K562 treated with DMSO at 1 percent for 24 hours (cell line): ENCODE data around the gene MTSS2. TPM values are rescaled to one million over a fixed set of nuclear protein-coding genes. Genes with fewer than 3 reads are reported as not detected.

Experiments
- total RNA-seq: library from RNA; unstranded; fragments of 300-600 nt; gene quantifications from 2 replicates; pipeline ENCODE4 v1.2.3, GENCODE V29; 2022; ENCODE audit warnings: low read depth; ENCODE audit not compliant: insufficient read depth

MTSS2 gene
- total RNA-seq: 41.8 and 42.2 TPM in 2 replicates

GRCh38 chr16:70685938-70686375 lies at the start of gene MTSS2:
Gene MTSS2 (minus strand): TSS chr16:70686053. CDS start chr16:70685791, 262 bp downstream.

GRCh38 chr16:70646260-70647241 lies 39.3 kb downstream of the MTSS2 start, which contains the start of gene IL34:
Gene IL34 (plus strand): TSS chr16:70646559. CDS start chr16:70646948, 389 bp downstream.

Other genes with a start within 250 kb of the MTSS2 start
- 91.3 and 105 TPM in 2 replicates for gene ST3GAL2, start 247.0 kb downstream of the MTSS2 start, total RNA-seq
- gene FCSK, start 231.5 kb downstream of the MTSS2 start, total RNA-seq: 9.2 and 11.9 TPM in 2 replicates
- 76.7 and 83.6 TPM in 2 replicates for gene COG4, start 162.5 kb downstream of the MTSS2 start, total RNA-seq
- 53.3 and 60.2 TPM in 2 replicates for gene SF3B3, start 162.2 kb downstream of the MTSS2 start, total RNA-seq
- gene IL34, start 39.5 kb downstream of the MTSS2 start, total RNA-seq: not detected in 2 replicates
- gene VAC14, start 115.1 kb upstream of the MTSS2 start, total RNA-seq: 42.6 and 42.8 TPM in 2 replicates